OCI-LY3 (cell line): ENCODE measurements around the gene SVBP.

Source experiments
- H2AFZ ChIP-seq: fragments of 200-600, 300-600 bp; shearing (Covaris generic); 2 replicates; pipeline ENCODE4 v1.6.0; 2014; ENCODE audit warnings: antibody characterized with exemption, low read depth, low read length
- H3K27ac ChIP-seq: fragments of 200-600, 300-600 bp; sonication (generic); 2 replicates; pipeline ENCODE4 v1.5.1; 2014; ENCODE audit warnings: mild to moderate bottlenecking, low read length, moderate library complexity, mixed read lengths
- H3K27me3 ChIP-seq: fragments of 200-600, 300-600 bp; sonication (generic); 2 replicates; pipeline ENCODE4 v1.6.1; 2014; ENCODE audit warnings: low read depth, low read length, mixed read lengths
- H3K36me3 ChIP-seq: fragments of 200-600, 300-600 bp; sonication (generic); replicated peaks from 2 replicates; pipeline ENCODE3; 2014; ENCODE audit warnings: low read depth, low read length, mixed read lengths
- H3K4me1 ChIP-seq: fragments of 300-600, 200-600 bp; sonication (generic); 2 replicates; pipeline ENCODE4 v1.6.1; 2014; ENCODE audit warnings: low read length, mixed read lengths
- H3K4me2 ChIP-seq: fragments of 200-600, 300-600 bp; sonication (generic); 2 replicates; pipeline ENCODE4 v1.6.1; 2014; ENCODE audit warnings: low read length, mixed read lengths
- H3K4me3 ChIP-seq: fragments of 300-600, 200-600 bp; sonication (generic); 2 replicates; pipeline ENCODE4 v1.5.1; 2014; ENCODE audit warnings: antibody characterized with exemption, mild to moderate bottlenecking, low read length, moderate library complexity
- H3K79me2 ChIP-seq: fragments of 300-600, 200-600 bp; shearing (Covaris generic); 2 replicates; pipeline ENCODE4 v1.6.1; 2014; ENCODE audit warnings: mild to moderate bottlenecking, low read length, mixed read lengths
- H3K9ac ChIP-seq: fragments of 300-600, 200-600 bp; shearing (Covaris generic); 2 replicates; pipeline ENCODE4 v1.6.0; 2014; ENCODE audit warnings: mild to moderate bottlenecking, low read length, moderate library complexity
- H3K9me3 ChIP-seq: fragments of 200-600, 300-600 bp; shearing (Covaris generic); 2 replicates; pipeline ENCODE4 v1.6.1; 2014; ENCODE audit warnings: low read length, mixed read lengths; ENCODE audit not compliant: insufficient read depth
- H4K20me1 ChIP-seq: fragments of 200-600, 300-600 bp; sonication (generic); 2 replicates; pipeline ENCODE4 v1.6.1; 2016; ENCODE audit warnings: low read length, mixed read lengths; ENCODE audit not compliant: insufficient read depth
- EZH2phosphoT487 ChIP-seq: fragments of 200-600 bp; shearing (Covaris generic); IDR thresholded peaks from 2 replicates; pipeline ENCODE4 v1.6.1; 2018; ENCODE audit warnings: antibody characterized with exemption, mixed run types, low read depth
- TF ChIP-seq, protein P1 (sequence below): fragments of 200-600, 300-600 bp; sonication (generic); IDR thresholded peaks from 2 replicates; pipeline ENCODE4 v1.5.1; 2014; ENCODE audit warnings: antibody characterized with exemption, low read length, low read depth

SVBP gene

DNA sequence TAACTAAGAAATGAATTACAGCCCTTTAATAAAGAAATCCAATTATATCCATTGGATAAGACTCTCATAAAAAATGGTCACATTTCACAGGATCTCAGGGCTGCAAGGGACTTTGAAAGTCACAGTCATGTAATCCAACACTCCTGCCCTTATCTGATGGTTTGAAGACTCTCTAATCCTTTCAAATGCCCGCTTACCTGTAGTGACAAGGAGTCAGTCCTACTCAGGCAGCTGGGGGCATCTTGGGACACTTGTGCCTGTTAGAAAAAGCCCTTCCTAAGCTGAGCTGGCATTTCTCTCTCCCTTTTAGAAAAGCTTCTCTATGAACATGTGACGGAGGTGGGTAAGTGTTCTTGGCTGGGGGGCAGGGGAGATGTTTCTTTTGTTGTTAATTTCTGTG is 18.2 kb upstream of the SVBP start:
- Histone ChIP-seq H3K27ac (no peak overlapping the region), H2AFZ (no peak overlapping the region), H3K36me3 (no peaks in the 10 kb centered on the region), H3K9ac (no peak overlapping the region), H3K9me3 (no peaks in the 10 kb centered on the region), H3K4me1 (peaks cover 24% of the 10 kb centered on the region), H4K20me1 (no peaks in the 10 kb centered on the region), H3K4me2 (no peak overlapping the region), H3K4me3 (no peak overlapping the region), H3K79me2 (no peaks in the 10 kb centered on the region), H3K27me3 (no peaks in the 10 kb centered on the region)
- TF ChIP-seq, protein P1, sequence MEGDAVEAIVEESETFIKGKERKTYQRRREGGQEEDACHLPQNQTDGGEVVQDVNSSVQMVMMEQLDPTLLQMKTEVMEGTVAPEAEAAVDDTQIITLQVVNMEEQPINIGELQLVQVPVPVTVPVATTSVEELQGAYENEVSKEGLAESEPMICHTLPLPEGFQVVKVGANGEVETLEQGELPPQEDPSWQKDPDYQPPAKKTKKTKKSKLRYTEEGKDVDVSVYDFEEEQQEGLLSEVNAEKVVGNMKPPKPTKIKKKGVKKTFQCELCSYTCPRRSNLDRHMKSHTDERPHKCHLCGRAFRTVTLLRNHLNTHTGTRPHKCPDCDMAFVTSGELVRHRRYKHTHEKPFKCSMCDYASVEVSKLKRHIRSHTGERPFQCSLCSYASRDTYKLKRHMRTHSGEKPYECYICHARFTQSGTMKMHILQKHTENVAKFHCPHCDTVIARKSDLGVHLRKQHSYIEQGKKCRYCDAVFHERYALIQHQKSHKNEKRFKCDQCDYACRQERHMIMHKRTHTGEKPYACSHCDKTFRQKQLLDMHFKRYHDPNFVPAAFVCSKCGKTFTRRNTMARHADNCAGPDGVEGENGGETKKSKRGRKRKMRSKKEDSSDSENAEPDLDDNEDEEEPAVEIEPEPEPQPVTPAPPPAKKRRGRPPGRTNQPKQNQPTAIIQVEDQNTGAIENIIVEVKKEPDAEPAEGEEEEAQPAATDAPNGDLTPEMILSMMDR, result no peak
- no peak for TF ChIP-seq EZH2phosphoT487

DNA sequence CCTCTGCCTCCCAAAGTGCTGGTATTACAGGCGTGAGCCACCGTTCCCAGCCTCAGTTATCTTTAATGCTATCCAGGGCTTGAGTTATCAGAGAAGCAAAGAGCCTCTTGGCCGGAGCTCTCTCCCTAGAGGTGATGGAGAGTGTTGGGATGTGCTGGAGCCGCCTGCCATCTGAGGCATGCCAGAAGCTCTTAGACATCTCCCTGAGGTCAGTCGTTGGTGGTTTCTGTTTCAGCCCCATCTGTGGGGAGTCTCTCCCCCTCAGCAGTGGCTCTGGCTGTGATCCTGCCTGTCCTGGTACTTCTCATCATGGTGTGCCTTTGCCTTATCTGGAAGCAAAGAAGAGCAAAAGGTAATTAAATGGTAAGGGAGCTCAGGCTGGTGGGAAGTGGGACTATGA is 17.6 kb upstream of the SVBP start:
- no peaks in the 10 kb centered on the region for H3K79me2 ChIP-seq
- no peaks in the 10 kb centered on the region for H3K27me3 ChIP-seq
- peaks cover 24% of the 10 kb centered on the region for H3K4me1 ChIP-seq
- no peaks in the 10 kb centered on the region for H4K20me1 ChIP-seq
- H3K4me2 ChIP-seq, result no peak overlapping the region
- no peak overlapping the region for H3K9ac ChIP-seq
- no peak overlapping the region for H2AFZ ChIP-seq
- no peak overlapping the region for H3K27ac ChIP-seq
- H3K36me3 ChIP-seq, result no peaks in the 10 kb centered on the region
- no peaks in the 10 kb centered on the region for H3K9me3 ChIP-seq
- TF ChIP-seq EZH2phosphoT487, result no peak
- TF ChIP-seq, protein P1, result no peak
- H3K4me3 ChIP-seq, result no peak overlapping the region

DNA sequence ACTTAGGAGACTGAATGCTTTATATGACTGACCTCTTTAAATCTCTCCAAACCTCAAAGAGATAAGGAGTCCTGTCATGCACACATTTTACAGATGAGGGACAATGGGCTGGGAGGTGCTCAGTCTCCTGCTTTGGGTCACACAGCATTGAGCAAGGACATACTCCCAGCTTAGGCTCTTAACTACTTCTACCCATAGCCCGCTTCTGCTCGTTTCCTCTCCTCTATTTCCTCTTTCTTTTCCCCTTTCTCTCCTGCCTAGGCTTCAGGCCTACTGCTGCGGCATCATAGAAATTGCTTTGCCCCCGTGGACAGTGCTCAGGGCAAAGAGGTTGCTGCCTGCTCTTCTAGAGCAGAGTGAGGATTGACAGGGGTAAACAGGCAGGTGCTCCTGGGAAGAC is 16.8 kb upstream of the SVBP start:
- H3K4me2 ChIP-seq, result peak overlapping the region; percentile 17; the same call in 1 of the 2 replicates
- TF ChIP-seq EZH2phosphoT487, result no peak
- TF ChIP-seq, protein P1, result no peak
- peaks cover 22% of the 10 kb centered on the region for H3K4me1 ChIP-seq
- no peaks in the 10 kb centered on the region for H3K27me3 ChIP-seq
- H4K20me1 ChIP-seq, result no peaks in the 10 kb centered on the region
- no peak overlapping the region for H3K9ac ChIP-seq
- no peak overlapping the region for H3K27ac ChIP-seq
- no peak overlapping the region for H3K4me3 ChIP-seq
- no peak overlapping the region; the same call in 1 of the 2 replicates for H2AFZ ChIP-seq
- no peaks in the 10 kb centered on the region for H3K79me2 ChIP-seq
- no peaks in the 10 kb centered on the region for H3K36me3 ChIP-seq
- no peaks in the 10 kb centered on the region for H3K9me3 ChIP-seq

DNA sequence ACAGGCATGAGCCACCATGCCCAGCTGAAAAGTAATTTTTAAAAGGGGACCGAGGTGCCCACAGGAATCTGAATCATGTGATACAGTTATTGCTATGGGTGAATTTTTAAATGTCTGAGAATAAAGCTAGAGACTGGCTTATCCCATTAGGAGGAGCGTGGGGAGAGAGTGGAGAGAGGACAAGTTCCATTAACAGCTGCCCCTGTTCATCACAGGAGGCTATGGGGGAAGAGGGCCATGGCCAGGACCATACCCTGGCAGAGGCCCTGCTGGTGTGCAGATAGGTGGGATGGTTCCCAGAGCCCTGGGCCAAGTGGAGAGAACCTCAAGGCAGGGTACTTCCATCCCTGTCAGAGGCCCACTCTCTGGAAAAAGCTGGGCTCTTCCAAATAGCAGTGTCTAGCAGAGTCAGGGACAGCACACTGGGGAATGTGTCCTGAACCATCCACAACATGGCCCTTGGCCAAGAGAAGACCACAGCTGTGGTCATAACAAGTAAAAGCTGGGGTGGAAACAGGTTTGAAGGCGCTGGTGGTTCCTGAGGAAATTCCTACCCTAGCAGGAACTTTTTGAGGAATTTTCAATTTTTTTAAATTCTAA is 15.5 kb upstream of the SVBP start:
- H4K20me1 ChIP-seq, result no peaks in the 10 kb centered on the region
- no peaks in the 10 kb centered on the region for H3K36me3 ChIP-seq
- H3K9me3 ChIP-seq, result no peaks in the 10 kb centered on the region
- H3K27me3 ChIP-seq, result no peaks in the 10 kb centered on the region
- H3K4me3 ChIP-seq, result no peak overlapping the region
- no peak overlapping the region for H3K9ac ChIP-seq
- peaks cover 10% of the 10 kb centered on the region for H3K4me1 ChIP-seq
- no peak overlapping the region for H2AFZ ChIP-seq
- no peak overlapping the region for H3K27ac ChIP-seq
- H3K79me2 ChIP-seq, result no peaks in the 10 kb centered on the region
- no peak for TF ChIP-seq EZH2phosphoT487
- TF ChIP-seq, protein P1, result no peak
- no peak overlapping the region for H3K4me2 ChIP-seq
